ENCODE results near the gene RAVER1. TPM values are rescaled to one million over a fixed set of nuclear protein-coding genes. Genes with fewer than 3 reads are reported as not detected.
A peak's percentile ranks its signal among the peaks of the same experiment; 100 is the strongest.

Gene RAVER1
- total and polyA plus RNA-seq, 10 of the 15 experiments (the other 5 are each of a cell fraction or from before 2014, with no cell fraction given), result 0.03 to 87.0 (median 12.1) TPM

- intact Hi-C loops (cut with micrococcal nuclease; ENCODE audit: unreplicated experiment) (loop anchor here (5.0 kb wide), 2 partner anchors 55 to 60 kb away; partner anchors contain the start of gene ICAM1), in situ Hi-C loops (cut with MboI) (no loop called here)
- SMC1A ChIA-PET (ENCODE audit: uncharacterized antibody, unreplicated experiment), result interaction anchor here (1.0 to 2.5 kb wide), 3 partner anchors 9 to 62 kb away, joined by 3 to 11 read pairs (median 4); partner anchors contain the start of gene ICAM1
- Histone ChIP-seq H3K27ac (ENCODE audit: control insufficient read depth, insufficient read depth) (peak overlapping the region; percentile 92), H2AFZ (ENCODE audit: control insufficient read depth, low read depth, low read length) (no peak overlapping the region), H3K9me3 (replicated peaks; ENCODE audit: control insufficient read depth, insufficient read depth, low read length) (no peaks in the 10 kb centered on the region), H3K4me3 (peak overlapping the region; percentile 100), H3K27me3 (replicated peaks in 1 of 2; ENCODE audit: control insufficient read depth in 2 of 2, insufficient read depth in 2 of 2, low read length in 1 of 2) (no peaks in the 10 kb centered on the region), H3K4me1 (ENCODE audit: control insufficient read depth, insufficient read depth, low read length) (peaks cover 16% of the 10 kb centered on the region), H4K20me1 (ENCODE audit: control insufficient read depth, insufficient read depth) (no peaks in the 10 kb centered on the region), H3K79me2 (ENCODE audit: control insufficient read depth, insufficient read depth, low read length) (peaks cover 38% of the 10 kb centered on the region), H3K36me3 (ENCODE audit: control insufficient read depth in 2 of 2, insufficient read depth in 2 of 2, low read length in 1 of 2) (peaks cover 19 to 33% of the 10 kb centered on the region in 2 experiments), H3K9ac (ENCODE audit: control insufficient read depth, insufficient read depth, low read length) (peak overlapping the region; percentile 95), H3K4me2 (ENCODE audit: control insufficient read depth, insufficient read depth) (peak overlapping the region; percentile 78)
- no peak for DNase-seq (ENCODE audit: low read depth, low spot score)
- ATAC-seq, result peak; percentile 17; the same call in 2 of the 3 replicates
- CTCF ChIA-PET, result interaction anchor here (0.6 to 2.9 kb wide), 4 partner anchors 48 to 58 kb away, joined by 3 to 15 read pairs (median 3); partner anchors contain the start of gene TYK2
- no TSS peak for BruUV-seq (replicated peaks)
- RAD21 ChIA-PET (ENCODE audit: unreplicated experiment), result interaction anchor here (0.6 to 1.3 kb wide), 3 partner anchors 18 to 55 kb away, joined by 3 to 9 read pairs (median 3); no protein-coding TSS in a partner anchor
- FAIRE-seq, result no peak
- WGBS (ENCODE audit: insufficient coverage, insufficient replicate concordance, low lambda C conversion rate, missing lambda C conversion rate), result 22% methylated on average over 18 of the region's 18 CpGs
- POLR2A ChIA-PET, result interaction anchor here (0.6 to 1.8 kb wide), 3 partner anchors 42 to 61 kb away, joined by 3 to 11 read pairs (median 3); partner anchors contain the start of gene ICAM5
- 0 out of 2 replicates have a peak, but pooled peaks have one; percentile 5 for TF ChIP-seq CREM (IDR thresholded peaks at IDR 0.05; ENCODE audit: low read depth)
- TF ChIP-seq FOS (IDR thresholded peaks at IDR 0.05; ENCODE audit: borderline replicate concordance, extremely low read depth, insufficient read length), result no peak
- TF ChIP-seq SPI1 (IDR thresholded peaks at IDR 0.05; ENCODE audit: borderline replicate concordance, insufficient read depth, low read depth, low read length), result no peak
- TF ChIP-seq SUPT20H (IDR thresholded peaks at IDR 0.05; ENCODE audit: borderline replicate concordance, control insufficient read depth, low read depth, low read length), result no peak
- TF ChIP-seq, protein P1, sequence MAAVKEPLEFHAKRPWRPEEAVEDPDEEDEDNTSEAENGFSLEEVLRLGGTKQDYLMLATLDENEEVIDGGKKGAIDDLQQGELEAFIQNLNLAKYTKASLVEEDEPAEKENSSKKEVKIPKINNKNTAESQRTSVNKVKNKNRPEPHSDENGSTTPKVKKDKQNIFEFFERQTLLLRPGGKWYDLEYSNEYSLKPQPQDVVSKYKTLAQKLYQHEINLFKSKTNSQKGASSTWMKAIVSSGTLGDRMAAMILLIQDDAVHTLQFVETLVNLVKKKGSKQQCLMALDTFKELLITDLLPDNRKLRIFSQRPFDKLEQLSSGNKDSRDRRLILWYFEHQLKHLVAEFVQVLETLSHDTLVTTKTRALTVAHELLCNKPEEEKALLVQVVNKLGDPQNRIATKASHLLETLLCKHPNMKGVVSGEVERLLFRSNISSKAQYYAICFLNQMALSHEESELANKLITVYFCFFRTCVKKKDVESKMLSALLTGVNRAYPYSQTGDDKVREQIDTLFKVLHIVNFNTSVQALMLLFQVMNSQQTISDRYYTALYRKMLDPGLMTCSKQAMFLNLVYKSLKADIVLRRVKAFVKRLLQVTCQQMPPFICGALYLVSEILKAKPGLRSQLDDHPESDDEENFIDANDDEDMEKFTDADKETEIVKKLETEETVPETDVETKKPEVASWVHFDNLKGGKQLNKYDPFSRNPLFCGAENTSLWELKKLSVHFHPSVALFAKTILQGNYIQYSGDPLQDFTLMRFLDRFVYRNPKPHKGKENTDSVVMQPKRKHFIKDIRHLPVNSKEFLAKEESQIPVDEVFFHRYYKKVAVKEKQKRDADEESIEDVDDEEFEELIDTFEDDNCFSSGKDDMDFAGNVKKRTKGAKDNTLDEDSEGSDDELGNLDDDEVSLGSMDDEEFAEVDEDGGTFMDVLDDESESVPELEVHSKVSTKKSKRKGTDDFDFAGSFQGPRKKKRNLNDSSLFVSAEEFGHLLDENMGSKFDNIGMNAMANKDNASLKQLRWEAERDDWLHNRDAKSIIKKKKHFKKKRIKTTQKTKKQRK (IDR thresholded peaks at IDR 0.05; ENCODE audit: low read depth, low read length), result no peak
- no peak for TF ChIP-seq ZNF24 (IDR thresholded peaks at IDR 0.05)
- peak; percentile 30; the same call in 1 of the 2 replicates for TF ChIP-seq EED (IDR thresholded peaks at IDR 0.05; ENCODE audit: low read depth)
- no peak for TF ChIP-seq RB1 (IDR thresholded peaks at IDR 0.05; ENCODE audit: borderline replicate concordance)
- no peak for TF ChIP-seq CBX3 (IDR thresholded peaks at IDR 0.05; ENCODE audit: borderline replicate concordance, low read depth)
Observed at GRCh38 chr19:10332158-10332964, 968 bp downstream of the RAVER1 start.

Data from GM12878 (cell line).